ENCODE measurements around the gene ZC2HC1B. TPM values are rescaled to one million over a fixed set of nuclear protein-coding genes. Genes with fewer than 3 reads are reported as not detected.

The ZC2HC1B gene
- total RNA-seq, 4 donors from 2014 or later, result 1.2 TPM; not detected in 3

DNA sequence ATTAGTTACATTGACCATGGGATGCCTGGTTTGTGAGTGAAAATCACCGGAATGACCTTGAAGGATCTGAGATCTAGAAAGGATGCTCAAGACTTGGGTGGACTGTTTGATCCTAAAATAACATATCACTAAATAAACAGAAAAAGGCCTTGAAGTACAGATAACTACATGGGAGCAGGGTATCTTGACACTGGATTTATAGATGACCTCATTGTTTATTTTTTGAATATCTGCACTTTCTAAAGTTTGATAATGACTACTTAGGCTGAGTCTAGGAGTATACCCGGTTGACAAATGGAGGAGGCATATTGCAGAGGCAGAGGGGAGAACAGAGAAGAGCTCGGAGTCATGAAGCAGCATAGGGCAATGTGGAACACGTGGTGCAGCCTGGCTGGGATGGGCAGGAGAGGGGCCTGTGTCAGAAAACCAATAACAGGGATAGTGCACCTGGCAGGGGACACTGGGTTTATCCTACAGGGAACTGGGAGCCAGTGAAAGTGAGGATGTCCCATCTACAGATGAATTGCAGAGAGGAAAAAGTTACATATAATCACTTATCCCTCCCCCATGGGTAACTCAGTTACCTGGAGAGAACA lies 93.5 kb downstream of the ZC2HC1B start:
- Histone ChIP-seq H3K27ac (no peak overlapping the region), H3K36me3 (no peaks in the 10 kb centered on the region), H3K4me3 (no peak overlapping the region), H3K27me3 (no peaks in the 10 kb centered on the region), H3K9me3 (no peaks in the 10 kb centered on the region), H3K4me1 (peaks cover 0 to 17% (median 0%) of the 10 kb centered on the region in 4 donors)
- 63 to 68% methylated on average over 4 of the region's 4 CpGs for whole genome bisulfite sequencing, 2 donors
- TF ChIP-seq POLR2A (IDR thresholded peaks at IDR 0.05) (no peak), EP300 (IDR thresholded peaks at IDR 0.05) (no peak)
- TF ChIP-seq, protein P1, sequence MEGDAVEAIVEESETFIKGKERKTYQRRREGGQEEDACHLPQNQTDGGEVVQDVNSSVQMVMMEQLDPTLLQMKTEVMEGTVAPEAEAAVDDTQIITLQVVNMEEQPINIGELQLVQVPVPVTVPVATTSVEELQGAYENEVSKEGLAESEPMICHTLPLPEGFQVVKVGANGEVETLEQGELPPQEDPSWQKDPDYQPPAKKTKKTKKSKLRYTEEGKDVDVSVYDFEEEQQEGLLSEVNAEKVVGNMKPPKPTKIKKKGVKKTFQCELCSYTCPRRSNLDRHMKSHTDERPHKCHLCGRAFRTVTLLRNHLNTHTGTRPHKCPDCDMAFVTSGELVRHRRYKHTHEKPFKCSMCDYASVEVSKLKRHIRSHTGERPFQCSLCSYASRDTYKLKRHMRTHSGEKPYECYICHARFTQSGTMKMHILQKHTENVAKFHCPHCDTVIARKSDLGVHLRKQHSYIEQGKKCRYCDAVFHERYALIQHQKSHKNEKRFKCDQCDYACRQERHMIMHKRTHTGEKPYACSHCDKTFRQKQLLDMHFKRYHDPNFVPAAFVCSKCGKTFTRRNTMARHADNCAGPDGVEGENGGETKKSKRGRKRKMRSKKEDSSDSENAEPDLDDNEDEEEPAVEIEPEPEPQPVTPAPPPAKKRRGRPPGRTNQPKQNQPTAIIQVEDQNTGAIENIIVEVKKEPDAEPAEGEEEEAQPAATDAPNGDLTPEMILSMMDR (IDR thresholded peaks at IDR 0.05), result no peak
- DNase-seq (ENCODE audit: low spot score in 2 of 2), result no peak

DNA sequence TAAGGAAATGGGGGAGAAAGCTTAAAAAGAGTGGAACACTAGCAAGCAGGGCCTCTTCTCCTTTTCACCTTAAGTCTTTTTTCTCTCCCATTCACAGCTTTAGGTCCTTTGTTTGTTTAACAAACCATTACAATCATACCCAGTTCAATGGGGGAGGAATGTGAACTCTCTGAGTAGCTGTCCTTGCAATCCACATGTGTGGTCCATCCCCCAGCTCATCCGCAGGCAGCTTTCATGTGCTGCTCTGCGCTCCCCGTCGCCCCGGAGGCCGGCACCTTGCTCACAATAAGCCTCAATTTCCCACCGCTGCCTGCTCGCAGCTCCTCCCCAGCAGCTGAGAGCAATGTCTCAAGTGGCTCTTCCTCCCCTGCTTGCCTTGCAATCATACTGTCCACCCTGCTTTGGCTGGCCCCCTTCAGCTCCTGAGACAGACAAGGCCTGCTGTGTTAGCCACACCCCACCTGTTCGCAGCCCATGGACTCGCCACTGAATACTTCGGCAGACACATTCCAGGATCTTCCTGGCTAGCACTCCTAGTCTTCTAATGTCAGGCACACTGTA lies 94.6 kb downstream of the ZC2HC1B start:
- TF ChIP-seq, protein P1 (IDR thresholded peaks at IDR 0.05), result no peak
- no peak for TF ChIP-seq POLR2A (IDR thresholded peaks at IDR 0.05)
- no peak for TF ChIP-seq EP300 (IDR thresholded peaks at IDR 0.05)
- WGBS, 2 donors, result 44 to 60% methylated on average over 11 of the region's 11 CpGs
- Histone ChIP-seq H3K9me3 (no peaks in the 10 kb centered on the region), H3K27me3 (no peaks in the 10 kb centered on the region), H3K4me1 (peaks cover 0 to 23% (median 0%) of the 10 kb centered on the region in 4 donors), H3K4me3 (no peak overlapping the region), H3K36me3 (no peaks in the 10 kb centered on the region), H3K27ac (no peak overlapping the region)
- DNase-seq (ENCODE audit: low spot score in 2 of 2), result no peak

DNA sequence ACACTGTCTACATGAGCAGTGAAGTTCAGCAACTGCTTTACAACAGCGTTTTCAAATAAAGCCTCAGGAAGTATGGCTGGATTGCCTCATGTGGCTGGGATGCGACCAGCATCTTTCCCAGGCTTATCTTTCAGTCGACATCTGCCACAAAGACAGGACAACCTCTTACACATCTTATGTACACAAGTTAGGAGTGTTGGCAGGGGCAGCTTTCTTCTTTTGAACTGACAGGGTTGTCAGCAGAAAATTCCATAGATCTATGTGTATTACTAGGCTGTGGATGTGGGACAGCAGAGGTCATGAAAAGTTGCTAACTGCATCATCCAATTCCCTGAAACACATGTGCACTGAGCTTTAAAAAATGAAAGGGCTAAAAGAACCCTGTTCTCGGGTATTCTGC lies 95.7 kb downstream of the ZC2HC1B start:
- no peak for DNase-seq (ENCODE audit: low spot score in 2 of 2)
- H3K27me3 ChIP-seq, result no peaks in the 10 kb centered on the region
- no peaks in the 10 kb centered on the region for H3K9me3 ChIP-seq
- no peaks in the 10 kb centered on the region for H3K36me3 ChIP-seq
- no peak overlapping the region for H3K27ac ChIP-seq
- TF ChIP-seq EP300 (IDR thresholded peaks at IDR 0.05) (no peak), POLR2A (IDR thresholded peaks at IDR 0.05) (no peak)
- TF ChIP-seq, protein P1 (IDR thresholded peaks at IDR 0.05), result no peak
- H3K4me1 ChIP-seq, result peaks cover 0 to 23% (median 0%) of the 10 kb centered on the region in 4 donors
- no peak overlapping the region for H3K4me3 ChIP-seq
- 55 to 58% methylated on average over 4 of the region's 4 CpGs for WGBS, 2 donors

DNA sequence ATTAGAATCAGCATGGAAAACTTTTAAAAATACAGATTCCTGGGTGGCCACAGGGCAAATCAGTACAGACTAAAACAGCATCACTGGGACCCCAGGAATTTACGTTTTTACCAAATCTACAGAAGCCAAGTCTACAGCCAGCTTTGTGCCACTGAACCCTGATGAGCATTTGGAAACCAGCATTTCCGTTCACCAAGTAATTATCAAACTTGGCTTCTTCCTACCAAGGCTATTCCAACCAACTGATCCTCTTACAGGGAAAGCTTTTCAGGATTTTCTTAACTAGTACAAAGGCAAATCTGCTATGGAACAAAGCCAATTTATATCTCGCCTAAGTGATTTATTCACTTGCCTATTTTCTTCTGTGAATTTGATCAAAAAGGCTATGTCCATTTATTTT lies 96.8 kb downstream of the ZC2HC1B start:
- TF ChIP-seq, protein P1 (IDR thresholded peaks at IDR 0.05), result no peak
- no peak for TF ChIP-seq POLR2A (IDR thresholded peaks at IDR 0.05)
- no peak for TF ChIP-seq EP300 (IDR thresholded peaks at IDR 0.05)
- WGBS, 2 donors, result 76 to 82% methylated on average over 3 of the region's 3 CpGs
- Histone ChIP-seq H3K27me3 (no peaks in the 10 kb centered on the region), H3K9me3 (no peaks in the 10 kb centered on the region), H3K4me1 (peaks cover 0 to 23% (median 0%) of the 10 kb centered on the region in 4 donors), H3K27ac (no peak overlapping the region), H3K4me3 (no peak overlapping the region), H3K36me3 (no peaks in the 10 kb centered on the region)
- no peak for DNase-seq (ENCODE audit: low spot score in 2 of 2)
